ENCODE results near the gene DSCAM. TPM values are rescaled to one million over a fixed set of nuclear protein-coding genes. Genes with fewer than 3 reads are reported as not detected.
"Not testable (repeated sequence)": the region's sequence is repeated elsewhere in the genome, so short reads cannot be mapped to it uniquely, and the experiment has no call there.

DSCAM gene
- polyA plus RNA-seq, 1 experiment = not detected

DNA sequence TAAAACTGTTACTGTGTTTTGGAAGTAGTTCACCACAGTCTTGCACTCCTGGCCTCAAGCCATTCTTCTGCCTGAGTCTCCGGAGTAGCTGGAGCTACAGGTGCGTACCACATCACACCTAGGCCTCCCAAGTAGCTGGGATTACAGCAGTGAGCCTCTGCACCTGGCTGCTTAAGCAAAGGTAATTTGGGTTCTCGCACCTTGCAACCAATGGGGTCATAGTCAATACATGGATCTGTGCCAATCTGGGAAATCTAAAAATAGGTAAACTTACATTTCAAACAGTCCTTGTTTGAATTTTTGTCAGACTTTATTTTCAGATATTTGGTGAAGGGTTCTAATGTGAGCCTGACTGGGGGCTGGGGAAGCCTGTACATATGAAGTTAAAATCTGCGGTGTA is 513.2 kb downstream of the DSCAM start:
- DNase-seq (ENCODE audit: low read depth, low spot score) = no peak
- TF ChIP-seq, protein P1, sequence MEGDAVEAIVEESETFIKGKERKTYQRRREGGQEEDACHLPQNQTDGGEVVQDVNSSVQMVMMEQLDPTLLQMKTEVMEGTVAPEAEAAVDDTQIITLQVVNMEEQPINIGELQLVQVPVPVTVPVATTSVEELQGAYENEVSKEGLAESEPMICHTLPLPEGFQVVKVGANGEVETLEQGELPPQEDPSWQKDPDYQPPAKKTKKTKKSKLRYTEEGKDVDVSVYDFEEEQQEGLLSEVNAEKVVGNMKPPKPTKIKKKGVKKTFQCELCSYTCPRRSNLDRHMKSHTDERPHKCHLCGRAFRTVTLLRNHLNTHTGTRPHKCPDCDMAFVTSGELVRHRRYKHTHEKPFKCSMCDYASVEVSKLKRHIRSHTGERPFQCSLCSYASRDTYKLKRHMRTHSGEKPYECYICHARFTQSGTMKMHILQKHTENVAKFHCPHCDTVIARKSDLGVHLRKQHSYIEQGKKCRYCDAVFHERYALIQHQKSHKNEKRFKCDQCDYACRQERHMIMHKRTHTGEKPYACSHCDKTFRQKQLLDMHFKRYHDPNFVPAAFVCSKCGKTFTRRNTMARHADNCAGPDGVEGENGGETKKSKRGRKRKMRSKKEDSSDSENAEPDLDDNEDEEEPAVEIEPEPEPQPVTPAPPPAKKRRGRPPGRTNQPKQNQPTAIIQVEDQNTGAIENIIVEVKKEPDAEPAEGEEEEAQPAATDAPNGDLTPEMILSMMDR (IDR thresholded peaks at IDR 0.05; ENCODE audit: low read depth, low read length) = no peak
- Histone ChIP-seq H3K27ac (ENCODE audit: low read depth, low read length) (no peak overlapping the region), H3K9me3 (ENCODE audit: control insufficient read depth, insufficient read depth, low read length) (peaks cover 18% of the 10 kb centered on the region; the same call in 1 of the 2 replicates), H3K4me3 (ENCODE audit: low read depth, low read length) (no peak overlapping the region), H3K27me3 (ENCODE audit: control insufficient read depth, insufficient read depth, low read length) (no peaks in the 10 kb centered on the region)
- ChIA-PET CTCF (no interaction called here), POLR2A (no interaction called here)

DNA sequence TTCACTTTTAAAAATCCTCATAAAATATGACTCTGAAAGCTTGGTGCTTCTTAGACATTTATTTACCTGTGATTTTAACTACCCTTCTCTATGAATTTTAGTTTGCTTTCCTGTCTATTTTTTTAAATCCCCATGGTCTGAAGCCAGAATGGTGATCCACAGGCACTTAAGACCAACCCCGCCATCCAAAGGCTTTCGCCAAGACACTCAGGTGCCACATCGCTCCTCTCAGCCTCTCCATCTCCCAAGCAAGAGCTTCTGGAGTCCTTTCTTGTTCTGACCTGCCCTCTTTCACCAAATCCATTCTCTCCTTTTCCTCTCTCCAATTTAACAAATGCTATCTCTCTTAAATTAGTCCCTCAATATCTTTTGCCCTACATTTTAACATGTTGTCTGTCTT is 515.2 kb downstream of the DSCAM start:
- TF ChIP-seq, protein P1 (IDR thresholded peaks at IDR 0.05; ENCODE audit: low read depth, low read length) = no peak
- CTCF ChIA-PET = no interaction called here
- Histone ChIP-seq H3K9me3 (ENCODE audit: control insufficient read depth, insufficient read depth, low read length) (peaks cover 18% of the 10 kb centered on the region; the same call in 1 of the 2 replicates), H3K27me3 (ENCODE audit: control insufficient read depth, insufficient read depth, low read length) (no peaks in the 10 kb centered on the region), H3K27ac (ENCODE audit: low read depth, low read length) (no peak overlapping the region), H3K4me3 (ENCODE audit: low read depth, low read length) (no peak overlapping the region)
- no peak for DNase-seq (ENCODE audit: low read depth, low spot score)
- POLR2A ChIA-PET = no interaction called here

DNA sequence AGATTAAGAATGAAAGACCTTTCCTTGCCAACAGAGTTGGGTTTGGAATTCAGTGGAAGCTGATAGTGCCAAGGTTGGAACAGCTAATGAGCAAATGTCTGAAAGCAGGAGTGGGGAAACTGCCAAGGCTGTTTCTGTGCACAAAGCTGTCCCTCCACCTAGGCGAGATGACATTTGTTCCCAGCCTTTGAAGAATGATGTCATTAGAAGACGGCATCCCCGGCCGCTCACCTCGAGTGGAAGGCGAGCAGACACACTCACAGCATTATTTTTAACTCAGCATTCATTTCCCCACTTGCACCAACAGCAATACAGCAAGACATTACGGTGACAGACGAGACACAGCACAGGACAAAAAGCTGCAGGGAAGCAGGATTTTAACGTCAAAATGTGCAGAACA is 515.8 kb downstream of the DSCAM start:
- ChIA-PET POLR2A (no interaction called here), CTCF (no interaction called here)
- peaks cover 18% of the 10 kb centered on the region; the same call in 1 of the 2 replicates for H3K9me3 ChIP-seq (ENCODE audit: control insufficient read depth, insufficient read depth, low read length)
- TF ChIP-seq, protein P1 (IDR thresholded peaks at IDR 0.05; ENCODE audit: low read depth, low read length) = no peak
- DNase-seq (ENCODE audit: low read depth, low spot score) = no peak
- H3K4me3 ChIP-seq (ENCODE audit: low read depth, low read length) = no peak overlapping the region
- no peaks in the 10 kb centered on the region for H3K27me3 ChIP-seq (ENCODE audit: control insufficient read depth, insufficient read depth, low read length)
- H3K27ac ChIP-seq (ENCODE audit: low read depth, low read length) = no peak overlapping the region

DNA sequence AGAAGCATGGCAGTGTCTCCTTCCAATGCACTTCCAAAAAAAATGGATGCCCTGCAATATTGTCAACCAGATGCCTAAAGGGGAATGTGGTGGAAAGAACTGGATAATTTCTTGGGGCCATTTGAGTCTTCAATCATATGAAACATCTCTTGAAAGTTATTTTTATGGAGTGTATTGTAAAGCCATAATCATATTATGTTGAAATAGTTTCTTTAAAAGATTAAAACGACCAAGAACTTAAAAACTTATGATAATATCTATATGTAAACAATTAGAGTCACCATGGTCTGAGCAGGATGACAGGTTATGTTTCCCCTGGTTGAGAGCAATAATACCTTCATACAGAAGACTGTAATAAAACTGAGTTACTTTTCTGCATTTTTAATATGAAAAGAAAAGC is 522.6 kb downstream of the DSCAM start:
- Histone ChIP-seq H3K27me3 (ENCODE audit: control insufficient read depth, insufficient read depth, low read length) (no peaks in the 10 kb centered on the region), H3K27ac (ENCODE audit: low read depth, low read length) (no peak overlapping the region), H3K4me3 (ENCODE audit: low read depth, low read length) (no peak overlapping the region), H3K9me3 (ENCODE audit: control insufficient read depth, insufficient read depth, low read length) (peaks cover 10% of the 10 kb centered on the region)
- TF ChIP-seq, protein P1 (IDR thresholded peaks at IDR 0.05; ENCODE audit: low read depth, low read length) = no peak
- ChIA-PET POLR2A (no interaction called here), CTCF (no interaction called here)
- no peak for DNase-seq (ENCODE audit: low read depth, low spot score)

DNA sequence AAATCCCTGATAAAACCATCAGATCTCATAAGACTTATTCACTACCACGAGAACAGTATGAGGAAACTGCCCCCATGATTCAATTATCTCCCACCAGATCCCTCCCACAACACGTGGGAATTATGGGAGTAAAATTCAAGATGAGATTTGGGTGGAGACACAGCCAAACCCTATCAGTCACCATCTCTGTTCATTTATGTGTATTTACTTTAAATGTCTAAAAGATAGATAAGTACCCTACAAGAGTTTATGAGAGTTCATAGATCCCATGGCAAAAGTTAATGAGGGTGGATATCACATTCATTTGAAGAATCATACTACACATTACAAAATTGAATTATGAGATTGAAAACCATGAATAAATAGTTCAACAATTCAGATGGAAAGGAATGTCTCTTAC is 526.2 kb downstream of the DSCAM start:
- H3K27me3 ChIP-seq (ENCODE audit: control insufficient read depth, insufficient read depth, low read length); H3K4me3 ChIP-seq (ENCODE audit: low read depth, low read length); H3K27ac ChIP-seq (ENCODE audit: low read depth, low read length); DNase-seq (ENCODE audit: low read depth, low spot score); POLR2A ChIA-PET; CTCF ChIA-PET: not testable (repeated sequence)
- H3K9me3 ChIP-seq (ENCODE audit: control insufficient read depth, insufficient read depth, low read length) = peaks cover 18% of the 10 kb centered on the region

DNA sequence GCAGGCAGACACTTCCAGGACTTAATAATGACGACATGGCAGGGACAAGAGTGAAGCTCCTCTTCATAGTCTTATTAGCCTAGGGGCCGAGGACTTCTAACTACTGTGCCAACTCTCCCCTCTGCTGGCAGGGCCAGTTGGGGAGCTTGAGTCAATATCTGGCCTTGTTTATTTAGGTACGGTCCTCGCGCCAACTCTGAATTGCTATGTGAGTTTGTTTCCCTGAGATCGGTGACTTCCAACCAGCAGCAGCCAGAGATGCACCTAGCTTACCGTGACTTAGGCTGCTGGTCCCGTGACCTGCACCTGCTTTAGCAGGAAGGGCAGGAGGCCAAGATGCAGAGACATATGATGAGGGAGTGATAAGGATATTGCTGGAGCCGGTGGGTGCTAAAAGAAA is 528.6 kb downstream of the DSCAM start:
- H3K9me3 ChIP-seq (ENCODE audit: control insufficient read depth, insufficient read depth, low read length) = peaks cover 22% of the 10 kb centered on the region
- no peak for DNase-seq (ENCODE audit: low read depth, low spot score)
- ChIA-PET CTCF (no interaction called here), POLR2A (no interaction called here)
- no peak overlapping the region for H3K27ac ChIP-seq (ENCODE audit: low read depth, low read length)
- TF ChIP-seq, protein P1 (IDR thresholded peaks at IDR 0.05; ENCODE audit: low read depth, low read length) = no peak
- no peaks in the 10 kb centered on the region for H3K27me3 ChIP-seq (ENCODE audit: control insufficient read depth, insufficient read depth, low read length)
- no peak overlapping the region for H3K4me3 ChIP-seq (ENCODE audit: low read depth, low read length)
